ENCODE results near the gene GALNT17.

GALNT17 gene

DNA sequence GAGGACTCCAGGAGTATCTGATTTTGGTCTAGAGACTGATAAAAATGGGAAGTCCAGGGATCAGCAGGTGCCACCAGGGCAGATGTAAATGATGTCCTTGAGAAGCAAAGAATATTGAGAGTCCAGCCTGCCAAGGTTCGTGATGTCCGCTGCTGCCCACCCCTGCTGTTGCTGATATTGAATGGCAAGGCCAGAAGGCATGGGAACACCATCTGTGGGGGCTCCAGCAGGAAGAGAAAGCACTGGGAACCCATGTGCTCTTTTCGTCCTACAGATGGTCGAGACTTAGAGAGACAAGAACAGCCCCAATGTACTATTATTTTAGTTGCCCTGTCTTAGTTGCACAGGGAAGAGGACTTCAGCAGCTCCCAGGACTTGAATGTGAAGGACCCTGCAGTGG is 363.9 kb downstream of the GALNT17 start:
- in situ Hi-C loops (cut with MboI; ENCODE audit: low sequenced_read_pairs, unreplicated experiment), result no loop called here
- TF ChIP-seq, protein P1, sequence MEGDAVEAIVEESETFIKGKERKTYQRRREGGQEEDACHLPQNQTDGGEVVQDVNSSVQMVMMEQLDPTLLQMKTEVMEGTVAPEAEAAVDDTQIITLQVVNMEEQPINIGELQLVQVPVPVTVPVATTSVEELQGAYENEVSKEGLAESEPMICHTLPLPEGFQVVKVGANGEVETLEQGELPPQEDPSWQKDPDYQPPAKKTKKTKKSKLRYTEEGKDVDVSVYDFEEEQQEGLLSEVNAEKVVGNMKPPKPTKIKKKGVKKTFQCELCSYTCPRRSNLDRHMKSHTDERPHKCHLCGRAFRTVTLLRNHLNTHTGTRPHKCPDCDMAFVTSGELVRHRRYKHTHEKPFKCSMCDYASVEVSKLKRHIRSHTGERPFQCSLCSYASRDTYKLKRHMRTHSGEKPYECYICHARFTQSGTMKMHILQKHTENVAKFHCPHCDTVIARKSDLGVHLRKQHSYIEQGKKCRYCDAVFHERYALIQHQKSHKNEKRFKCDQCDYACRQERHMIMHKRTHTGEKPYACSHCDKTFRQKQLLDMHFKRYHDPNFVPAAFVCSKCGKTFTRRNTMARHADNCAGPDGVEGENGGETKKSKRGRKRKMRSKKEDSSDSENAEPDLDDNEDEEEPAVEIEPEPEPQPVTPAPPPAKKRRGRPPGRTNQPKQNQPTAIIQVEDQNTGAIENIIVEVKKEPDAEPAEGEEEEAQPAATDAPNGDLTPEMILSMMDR (IDR thresholded peaks at IDR 0.05; ENCODE audit: borderline replicate concordance, control extremely low read depth, extremely low read depth, insufficient read depth, missing control alignments), result no peak
- no peak for DNase-seq (ENCODE audit: low spot score)

DNA sequence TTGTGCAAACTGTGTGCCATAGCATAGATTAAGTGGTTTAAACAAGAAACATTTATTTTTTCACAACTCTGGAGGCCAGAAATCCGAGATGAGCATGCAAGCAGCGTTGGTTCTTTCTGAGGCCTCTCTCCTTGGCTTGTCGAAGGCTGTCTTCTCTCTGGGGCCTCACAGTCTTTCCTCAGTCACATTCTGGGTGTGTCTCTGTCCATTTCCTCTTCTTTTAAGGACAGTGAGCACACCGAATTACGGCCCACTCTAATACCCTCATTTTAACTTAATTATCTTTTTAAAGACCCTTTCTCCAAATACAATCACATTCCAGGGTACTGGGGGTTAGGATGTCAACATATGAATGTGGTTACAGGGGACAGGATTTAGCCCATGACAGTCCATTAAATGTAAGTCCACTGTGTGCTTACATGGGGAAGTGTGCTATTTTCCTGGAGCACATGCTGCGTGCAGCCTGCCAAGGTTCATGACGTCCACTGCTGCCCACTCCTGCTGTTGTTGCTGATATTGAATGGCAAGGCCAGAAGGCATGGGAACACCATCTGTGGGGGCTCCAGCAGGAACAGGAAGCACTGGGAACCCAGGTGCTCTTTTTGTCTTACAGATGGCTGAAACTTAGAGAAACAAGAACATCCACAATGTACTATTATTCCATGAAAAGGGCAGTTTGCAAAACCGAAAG is 365.5 kb downstream of the GALNT17 start:
- TF ChIP-seq, protein P1 (IDR thresholded peaks at IDR 0.05; ENCODE audit: borderline replicate concordance, control extremely low read depth, extremely low read depth, insufficient read depth, missing control alignments), result no peak
- in situ Hi-C loops (cut with MboI; ENCODE audit: low sequenced_read_pairs, unreplicated experiment), result no loop called here
- DNase-seq (ENCODE audit: low spot score), result no peak

DNA sequence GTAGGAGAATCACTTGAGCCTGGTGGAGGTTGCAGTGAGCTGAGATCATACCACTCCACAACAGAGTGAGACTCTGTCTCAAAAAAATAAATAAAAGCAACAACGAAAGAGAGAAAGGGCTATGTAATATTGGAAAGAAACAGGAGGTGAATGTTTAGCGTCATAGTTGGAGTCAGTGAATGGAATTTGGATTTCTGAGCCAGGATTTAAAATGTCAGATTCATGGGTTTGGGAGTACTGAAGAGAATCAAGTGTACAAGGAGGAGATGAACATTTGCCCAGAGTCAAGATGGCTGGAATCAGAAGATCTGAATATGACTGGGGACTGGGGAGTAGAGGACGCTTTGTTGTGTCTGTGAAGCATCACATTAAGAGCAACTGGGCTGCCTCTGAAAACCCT is 366.4 kb downstream of the GALNT17 start:
- no peak for DNase-seq (ENCODE audit: low spot score)
- TF ChIP-seq, protein P1 (IDR thresholded peaks at IDR 0.05; ENCODE audit: borderline replicate concordance, control extremely low read depth, extremely low read depth, insufficient read depth, missing control alignments), result no peak
- in situ Hi-C loops (cut with MboI; ENCODE audit: low sequenced_read_pairs, unreplicated experiment), result no loop called here

DNA sequence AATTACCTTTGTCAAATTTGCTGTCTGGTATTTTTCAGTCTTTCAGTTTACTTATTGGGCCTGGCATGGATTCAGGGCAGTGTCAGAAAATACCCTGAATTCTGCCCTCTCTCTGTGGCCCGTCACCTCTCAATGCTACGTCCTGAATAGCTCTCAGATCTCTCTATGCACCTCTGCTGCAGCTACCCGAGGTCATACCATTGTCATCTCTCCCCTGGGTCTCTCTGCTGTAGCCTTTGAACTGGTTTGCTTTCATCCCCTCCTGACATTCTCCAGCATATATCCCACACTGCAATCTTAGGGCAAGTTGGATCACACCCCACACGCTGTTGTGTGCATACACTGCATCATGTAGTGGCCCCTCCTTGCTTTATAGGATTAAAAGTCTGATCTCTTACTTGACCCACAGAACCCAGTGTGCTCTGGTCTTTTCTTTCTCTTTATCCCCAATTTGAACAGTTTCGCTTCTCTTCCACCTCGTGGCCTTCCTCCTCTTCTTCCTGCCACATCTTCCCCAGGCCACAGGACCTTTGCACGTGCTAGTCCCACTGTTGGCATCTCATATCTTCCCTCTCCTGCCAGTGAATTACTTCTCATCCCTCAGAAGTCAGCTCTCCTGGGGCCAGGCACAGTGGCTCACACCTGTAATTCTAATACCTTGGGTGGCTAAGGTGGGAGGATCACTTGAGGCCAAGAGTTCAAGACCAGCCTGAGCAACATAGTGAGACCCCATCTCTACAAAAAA is 372.9 kb downstream of the GALNT17 start:
- TF ChIP-seq, protein P1 (IDR thresholded peaks at IDR 0.05; ENCODE audit: borderline replicate concordance, control extremely low read depth, extremely low read depth, insufficient read depth, missing control alignments), result no peak
- in situ Hi-C loops (cut with MboI; ENCODE audit: low sequenced_read_pairs, unreplicated experiment), result no loop called here

DNA sequence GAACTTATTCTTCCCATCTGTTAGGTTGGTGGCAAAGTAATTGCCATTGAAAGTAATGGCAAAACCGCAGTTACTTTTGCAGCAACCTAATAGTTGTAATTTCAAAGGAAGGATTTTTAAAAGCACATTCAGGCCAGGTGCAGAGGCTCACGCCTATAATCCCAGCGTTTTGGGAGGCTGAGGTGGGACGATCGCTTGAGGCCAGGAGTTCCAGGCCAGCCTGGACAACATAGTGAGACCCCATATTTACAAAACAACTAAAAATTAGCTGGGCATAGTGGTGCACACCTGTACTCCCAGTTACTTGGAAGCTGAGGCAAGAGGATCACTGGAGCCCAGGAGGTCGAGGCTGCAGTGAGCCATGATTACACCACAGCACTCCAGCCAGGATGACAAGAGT is 374.9 kb downstream of the GALNT17 start:
- DNase-seq (ENCODE audit: low spot score), result no peak
- TF ChIP-seq, protein P1 (IDR thresholded peaks at IDR 0.05; ENCODE audit: borderline replicate concordance, control extremely low read depth, extremely low read depth, insufficient read depth, missing control alignments), result no peak
- in situ Hi-C loops (cut with MboI; ENCODE audit: low sequenced_read_pairs, unreplicated experiment), result no loop called here

More for the DNA sequence above, 372.9 kb downstream of the GALNT17 start:
- DNase-seq (ENCODE audit: low spot score), result no peak

DNA sequence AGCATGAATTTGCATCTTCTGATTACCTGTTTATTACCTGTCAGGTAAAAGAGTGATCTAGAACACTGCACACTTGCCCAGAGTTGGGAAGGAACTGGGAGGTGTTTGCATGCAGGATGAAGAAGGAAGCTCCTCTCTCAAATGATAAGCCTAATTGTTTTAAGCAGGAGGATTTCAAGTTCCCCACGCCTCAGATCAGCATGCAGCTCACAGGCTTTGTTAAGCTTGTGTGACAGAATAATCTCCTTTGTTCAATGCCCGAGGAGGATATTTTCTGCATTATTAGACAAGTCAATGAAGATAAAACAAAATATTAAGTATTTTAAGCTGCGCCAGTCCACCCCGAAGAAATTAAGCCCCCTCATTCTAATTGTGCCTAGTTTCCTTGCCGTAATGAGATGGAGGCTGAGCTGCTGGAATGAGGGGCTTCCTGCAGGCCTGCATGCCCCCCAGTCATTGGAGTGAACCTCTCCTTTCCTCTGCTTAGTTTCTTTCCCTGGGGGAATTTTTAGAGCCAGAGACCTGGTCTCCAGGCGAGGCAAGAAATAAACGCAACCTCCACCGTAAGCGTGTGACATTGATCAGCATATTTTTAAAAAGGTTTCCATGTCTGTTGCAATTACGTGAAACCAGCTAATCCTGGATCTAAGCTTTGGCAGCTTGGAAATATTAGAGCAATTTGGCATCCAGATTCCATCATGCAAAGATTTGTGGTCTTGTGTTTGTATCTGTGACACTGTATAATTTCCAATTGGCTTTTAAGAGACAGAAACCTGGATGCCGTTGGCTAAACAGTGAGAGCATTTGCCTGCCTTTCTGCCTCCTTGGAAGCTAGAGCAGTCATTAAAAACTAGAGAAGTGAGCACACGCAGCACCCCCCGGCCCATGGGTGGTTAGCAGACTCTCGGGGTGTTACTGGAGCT is 376.0 kb downstream of the GALNT17 start:
- TF ChIP-seq, protein P1 (IDR thresholded peaks at IDR 0.05; ENCODE audit: borderline replicate concordance, control extremely low read depth, extremely low read depth, insufficient read depth, missing control alignments), result no peak
- in situ Hi-C loops (cut with MboI; ENCODE audit: low sequenced_read_pairs, unreplicated experiment), result no loop called here
- DNase-seq (ENCODE audit: low spot score), result no peak
